ENCODE measurements around the gene GSG1L.

DNA sequence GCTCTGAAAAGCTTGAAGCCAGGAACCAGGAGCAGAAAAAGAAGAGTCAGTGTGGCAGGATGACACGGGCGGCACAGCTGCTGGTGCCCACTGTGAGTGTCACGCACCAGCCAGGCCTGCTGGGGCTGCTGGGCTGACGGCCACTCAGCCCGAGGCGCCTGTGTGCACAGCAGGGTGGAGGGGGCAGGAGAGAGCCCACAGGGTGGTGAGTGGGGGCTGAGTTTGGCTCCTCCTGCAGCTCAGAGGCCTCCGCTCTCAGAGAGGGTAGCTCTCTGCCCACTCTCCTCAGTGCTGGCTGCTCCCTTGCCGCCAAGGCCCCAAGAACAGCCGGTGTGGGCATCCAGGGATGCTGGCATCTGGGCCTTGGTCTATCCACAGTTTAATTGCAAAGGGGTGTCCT, 59.6 kb downstream of the GSG1L start:
- TF ChIP-seq, protein P1, sequence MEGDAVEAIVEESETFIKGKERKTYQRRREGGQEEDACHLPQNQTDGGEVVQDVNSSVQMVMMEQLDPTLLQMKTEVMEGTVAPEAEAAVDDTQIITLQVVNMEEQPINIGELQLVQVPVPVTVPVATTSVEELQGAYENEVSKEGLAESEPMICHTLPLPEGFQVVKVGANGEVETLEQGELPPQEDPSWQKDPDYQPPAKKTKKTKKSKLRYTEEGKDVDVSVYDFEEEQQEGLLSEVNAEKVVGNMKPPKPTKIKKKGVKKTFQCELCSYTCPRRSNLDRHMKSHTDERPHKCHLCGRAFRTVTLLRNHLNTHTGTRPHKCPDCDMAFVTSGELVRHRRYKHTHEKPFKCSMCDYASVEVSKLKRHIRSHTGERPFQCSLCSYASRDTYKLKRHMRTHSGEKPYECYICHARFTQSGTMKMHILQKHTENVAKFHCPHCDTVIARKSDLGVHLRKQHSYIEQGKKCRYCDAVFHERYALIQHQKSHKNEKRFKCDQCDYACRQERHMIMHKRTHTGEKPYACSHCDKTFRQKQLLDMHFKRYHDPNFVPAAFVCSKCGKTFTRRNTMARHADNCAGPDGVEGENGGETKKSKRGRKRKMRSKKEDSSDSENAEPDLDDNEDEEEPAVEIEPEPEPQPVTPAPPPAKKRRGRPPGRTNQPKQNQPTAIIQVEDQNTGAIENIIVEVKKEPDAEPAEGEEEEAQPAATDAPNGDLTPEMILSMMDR (IDR thresholded peaks at IDR 0.05; ENCODE audit: poor library complexity) = no peak
- TF ChIP-seq EZH2phosphoT487 (IDR thresholded peaks at IDR 0.05; ENCODE audit: low read depth, severe bottlenecking, unreplicated experiment) (no peak), EZH2 (IDR thresholded peaks at IDR 0.05; ENCODE audit: borderline replicate concordance) (no peak)
